ENCODE results near the gene SLC6A9.

Gene SLC6A9

DNA sequence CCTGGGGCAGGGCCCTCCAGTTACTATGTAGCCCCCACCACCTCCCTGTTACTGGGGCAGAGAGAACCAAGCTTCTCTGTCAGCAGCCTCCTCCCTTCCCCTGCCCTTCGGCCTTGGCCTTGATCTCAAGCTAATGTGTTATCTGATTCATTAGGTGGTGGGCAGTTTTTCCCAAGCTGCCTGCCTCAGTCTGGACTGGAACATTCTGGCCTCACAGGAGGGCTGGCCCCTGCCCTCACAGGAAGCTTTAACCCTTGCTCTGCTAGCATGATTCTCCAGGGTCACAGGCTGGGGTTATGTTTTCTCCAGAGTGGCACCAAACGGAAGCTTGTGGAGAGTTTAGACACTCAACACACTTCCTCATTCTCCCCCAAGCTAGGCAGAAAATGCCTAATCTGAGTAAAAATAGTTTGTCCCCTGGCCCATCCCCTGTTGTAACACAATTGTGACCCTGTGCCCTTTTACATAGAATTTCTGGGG lies 37.2 kb upstream of the SLC6A9 start:
- no peaks in the 10 kb centered on the region for H3K9me3 ChIP-seq (ENCODE audit: control insufficient read depth in 5 of 5, low read length in 5 of 5)
- peaks cover 0 to 20% (median 16%) of the 10 kb centered on the region in 5 donors for H3K4me1 ChIP-seq (ENCODE audit: control insufficient read depth in 5 of 5, insufficient read depth in 5 of 5, low read length in 5 of 5)

DNA sequence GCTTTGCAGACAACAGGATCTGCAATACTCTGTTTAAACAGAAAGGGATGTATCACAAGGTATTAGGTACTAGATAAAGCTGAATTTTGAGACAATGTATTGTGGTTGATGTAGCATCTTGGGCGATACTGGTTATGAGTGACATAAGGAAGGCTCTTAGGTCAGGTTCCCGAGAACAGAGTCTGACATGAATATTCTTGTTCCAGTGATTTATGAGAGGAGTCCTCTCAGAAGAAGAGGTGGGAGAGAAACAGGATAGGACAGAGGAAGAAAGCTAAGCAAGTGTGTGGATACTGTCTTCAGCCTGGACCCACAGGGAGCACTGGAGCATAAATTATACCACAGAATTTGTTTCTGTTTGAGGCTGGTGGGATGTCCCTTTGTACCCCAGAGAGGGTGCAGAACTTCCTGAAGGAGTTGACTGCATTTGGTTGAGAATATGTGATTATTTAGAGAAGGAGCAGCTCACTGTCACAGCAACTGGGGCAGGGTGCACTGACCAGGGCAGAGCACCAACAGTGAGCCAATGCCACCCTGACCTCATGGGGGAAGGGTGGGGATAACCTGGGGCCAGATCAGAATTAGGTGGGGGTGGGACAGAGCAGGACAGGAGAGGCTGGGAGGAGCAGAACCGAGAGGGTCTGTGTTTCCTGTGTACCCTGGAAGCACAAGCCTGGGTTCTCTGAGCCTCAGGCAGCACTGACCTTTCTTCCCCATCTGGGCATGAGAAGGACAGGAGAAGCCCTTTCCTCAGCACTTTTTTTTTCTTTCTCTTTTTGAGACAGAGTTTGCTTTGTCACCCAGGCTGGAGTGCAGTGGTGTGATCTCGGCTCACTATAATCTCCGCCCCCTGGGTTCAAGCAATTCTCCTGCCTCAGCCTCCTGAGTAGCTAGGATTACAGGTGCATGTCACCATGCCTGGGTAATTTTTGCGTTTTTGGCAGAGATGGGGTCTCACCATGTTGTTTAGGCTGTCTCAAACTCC lies 36.3 kb upstream of the SLC6A9 start:
- Histone ChIP-seq H3K36me3 (ENCODE audit: control insufficient read depth in 5 of 5, insufficient read depth in 5 of 5, low read length in 5 of 5) (no peaks in the 10 kb centered on the region), H3K9ac (ENCODE audit: low read length in 5 of 5) (no peak overlapping the region), H3K27me3 (ENCODE audit: control insufficient read depth in 5 of 5, insufficient read depth in 4 of 5, low read length in 5 of 5) (no peaks in the 10 kb centered on the region), H3K4me3 (ENCODE audit: low read depth in 1 of 5, low read length in 5 of 5) (no peak overlapping the region), H3K9me3 (ENCODE audit: control insufficient read depth in 5 of 5, low read length in 5 of 5) (no peaks in the 10 kb centered on the region), H3K27ac (ENCODE audit: low read depth, low read length) (no peak overlapping the region), H3K4me1 (ENCODE audit: control insufficient read depth in 5 of 5, insufficient read depth in 5 of 5, low read length in 5 of 5) (peaks cover 0 to 20% (median 16%) of the 10 kb centered on the region in 5 donors)

More for the DNA sequence above, 37.2 kb upstream of the SLC6A9 start:
- no peak overlapping the region for H3K27ac ChIP-seq (ENCODE audit: low read depth, low read length)
- H3K9ac ChIP-seq (ENCODE audit: low read length in 5 of 5) = no peak overlapping the region
- H3K36me3 ChIP-seq (ENCODE audit: control insufficient read depth in 5 of 5, insufficient read depth in 5 of 5, low read length in 5 of 5) = no peaks in the 10 kb centered on the region
- H3K27me3 ChIP-seq (ENCODE audit: control insufficient read depth in 5 of 5, insufficient read depth in 4 of 5, low read length in 5 of 5) = no peaks in the 10 kb centered on the region
- no peak overlapping the region for H3K4me3 ChIP-seq (ENCODE audit: low read depth in 1 of 5, low read length in 5 of 5)

DNA sequence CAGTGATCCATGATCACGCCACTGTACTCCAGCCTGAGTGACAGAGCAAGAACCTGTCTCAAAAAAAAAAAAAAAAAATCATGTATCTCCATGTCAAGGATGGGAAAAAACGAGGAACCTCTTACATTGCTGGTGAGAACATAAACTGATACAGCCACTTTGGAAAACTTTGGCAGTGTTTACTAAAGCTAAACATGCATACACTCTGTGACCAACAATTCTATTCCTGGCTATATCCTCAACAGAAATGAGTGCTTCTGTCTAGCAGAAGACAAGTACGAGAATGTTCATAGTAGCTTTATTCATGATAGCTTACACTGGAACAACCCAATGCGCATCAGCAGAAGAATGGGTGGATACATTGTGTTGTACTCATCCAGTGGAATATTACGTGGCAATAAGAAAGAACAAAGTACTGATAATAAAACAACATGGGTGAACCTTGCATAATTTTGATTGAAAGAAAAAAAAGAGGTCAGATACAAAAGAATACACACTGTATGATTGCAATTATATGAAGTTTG lies 31.5 kb upstream of the SLC6A9 start:
- no peaks in the 10 kb centered on the region for H3K36me3 ChIP-seq (ENCODE audit: control insufficient read depth in 5 of 5, insufficient read depth in 5 of 5, low read length in 5 of 5)
- no peak overlapping the region for H3K27ac ChIP-seq (ENCODE audit: low read depth, low read length)
- H3K9ac ChIP-seq (ENCODE audit: low read length in 5 of 5) = no peak overlapping the region
- peaks cover 0 to 2% (median 0%) of the 10 kb centered on the region in 5 donors for H3K27me3 ChIP-seq (ENCODE audit: control insufficient read depth in 5 of 5, insufficient read depth in 4 of 5, low read length in 5 of 5)
- no peak overlapping the region for H3K4me3 ChIP-seq (ENCODE audit: low read depth in 1 of 5, low read length in 5 of 5)
- H3K9me3 ChIP-seq (ENCODE audit: control insufficient read depth in 5 of 5, low read length in 5 of 5) = no peaks in the 10 kb centered on the region
- H3K4me1 ChIP-seq (ENCODE audit: control insufficient read depth in 5 of 5, insufficient read depth in 5 of 5, low read length in 5 of 5) = peaks cover 0 to 6% (median 6%) of the 10 kb centered on the region in 5 donors

DNA sequence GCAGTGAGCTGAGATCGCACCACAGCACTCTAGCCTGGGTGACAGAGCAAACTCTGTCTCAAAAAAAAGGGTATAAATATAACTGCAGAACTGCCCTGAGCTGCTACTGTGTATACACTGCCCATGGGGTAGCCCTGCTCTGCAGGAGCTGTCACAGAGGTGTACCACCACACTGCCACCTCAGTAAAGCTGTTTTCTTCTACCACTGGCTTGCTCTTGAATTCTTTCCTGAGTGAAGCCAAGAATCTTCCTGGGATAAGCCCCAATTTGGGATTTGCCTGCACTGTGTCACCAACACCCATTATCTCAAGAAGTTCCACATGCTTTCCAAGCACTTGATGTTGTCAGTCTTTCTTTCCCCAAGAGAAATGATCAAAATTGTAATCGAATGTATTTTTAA lies 30.6 kb upstream of the SLC6A9 start:
- Histone ChIP-seq H3K27me3 (ENCODE audit: control insufficient read depth in 5 of 5, insufficient read depth in 4 of 5, low read length in 5 of 5) (peaks cover 0 to 2% (median 0%) of the 10 kb centered on the region in 5 donors), H3K9ac (ENCODE audit: low read length in 5 of 5) (no peak overlapping the region), H3K4me1 (ENCODE audit: control insufficient read depth in 5 of 5, insufficient read depth in 5 of 5, low read length in 5 of 5) (no peaks in the 10 kb centered on the region), H3K36me3 (ENCODE audit: control insufficient read depth in 5 of 5, insufficient read depth in 5 of 5, low read length in 5 of 5) (no peaks in the 10 kb centered on the region), H3K9me3 (ENCODE audit: control insufficient read depth in 5 of 5, low read length in 5 of 5) (no peaks in the 10 kb centered on the region), H3K27ac (ENCODE audit: low read depth, low read length) (no peak overlapping the region), H3K4me3 (ENCODE audit: low read depth in 1 of 5, low read length in 5 of 5) (no peak overlapping the region)

DNA sequence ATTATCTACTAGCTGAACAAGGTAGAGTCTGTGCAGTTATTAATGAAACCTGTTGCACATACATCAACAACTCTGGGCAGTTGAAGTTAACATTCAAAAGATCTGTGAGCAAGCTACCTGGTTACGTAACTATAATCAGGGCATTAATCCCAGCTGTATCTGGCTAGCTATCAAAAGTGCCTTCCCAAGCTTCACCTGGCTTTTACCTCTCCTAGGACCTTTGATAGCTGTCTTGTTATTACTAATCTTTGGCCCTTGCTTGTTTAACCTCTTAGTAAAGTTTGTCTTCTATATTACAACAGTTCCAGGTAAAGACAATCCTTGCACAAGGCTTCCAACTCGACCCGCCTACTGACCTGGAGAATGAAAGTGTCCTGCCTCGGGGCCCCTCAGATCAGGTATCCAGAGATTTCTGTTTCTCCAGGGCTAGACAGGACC lies 29.6 kb upstream of the SLC6A9 start:
- no peak overlapping the region for H3K9ac ChIP-seq (ENCODE audit: low read length in 5 of 5)
- H3K4me1 ChIP-seq (ENCODE audit: control insufficient read depth in 5 of 5, insufficient read depth in 5 of 5, low read length in 5 of 5) = no peaks in the 10 kb centered on the region
- no peak overlapping the region for H3K4me3 ChIP-seq (ENCODE audit: low read depth in 1 of 5, low read length in 5 of 5)
- no peaks in the 10 kb centered on the region for H3K9me3 ChIP-seq (ENCODE audit: control insufficient read depth in 5 of 5, low read length in 5 of 5)
- H3K36me3 ChIP-seq (ENCODE audit: control insufficient read depth in 5 of 5, insufficient read depth in 5 of 5, low read length in 5 of 5) = no peaks in the 10 kb centered on the region
- peaks cover 0 to 2% (median 0%) of the 10 kb centered on the region in 5 donors for H3K27me3 ChIP-seq (ENCODE audit: control insufficient read depth in 5 of 5, insufficient read depth in 4 of 5, low read length in 5 of 5)
- no peak overlapping the region for H3K27ac ChIP-seq (ENCODE audit: low read depth, low read length)

DNA sequence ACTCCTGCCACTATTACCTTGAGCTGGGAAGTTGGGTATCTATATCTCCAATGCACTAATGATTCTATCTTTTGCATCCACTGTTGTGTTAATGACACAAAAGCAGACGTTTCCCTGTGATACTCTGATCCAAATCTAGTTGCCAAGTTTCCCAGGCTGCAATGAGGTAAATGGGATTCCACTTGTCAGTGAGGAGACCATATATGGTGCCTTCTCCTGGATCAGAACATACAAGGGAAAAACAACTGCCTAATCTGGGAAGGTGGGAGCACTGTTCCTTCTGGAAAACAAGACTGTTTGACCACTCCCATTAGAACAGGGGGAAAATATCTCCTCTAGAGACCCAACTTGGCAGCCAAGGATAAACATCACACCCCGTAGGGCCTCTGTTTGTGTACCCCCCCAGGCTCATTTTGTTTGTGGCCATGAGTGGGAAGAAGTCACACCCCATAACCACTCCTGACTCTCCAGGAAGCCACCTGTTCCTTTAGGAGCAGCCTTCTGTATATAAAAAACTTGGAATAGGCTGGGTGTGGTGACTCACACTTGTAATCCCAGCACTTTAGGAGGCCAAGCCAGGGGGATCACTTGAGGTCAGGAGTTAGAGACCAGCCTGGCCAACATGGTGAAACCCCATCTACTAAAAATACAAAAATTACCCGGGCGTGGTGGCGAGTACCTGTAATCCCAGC lies 28.5 kb upstream of the SLC6A9 start:
- no peak overlapping the region for H3K4me3 ChIP-seq (ENCODE audit: low read depth in 1 of 5, low read length in 5 of 5)
- no peak overlapping the region for H3K27ac ChIP-seq (ENCODE audit: low read depth, low read length)
- no peaks in the 10 kb centered on the region for H3K4me1 ChIP-seq (ENCODE audit: control insufficient read depth in 5 of 5, insufficient read depth in 5 of 5, low read length in 5 of 5)
- H3K27me3 ChIP-seq (ENCODE audit: control insufficient read depth in 5 of 5, insufficient read depth in 4 of 5, low read length in 5 of 5) = peaks cover 0 to 2% (median 0%) of the 10 kb centered on the region in 5 donors
- no peaks in the 10 kb centered on the region for H3K36me3 ChIP-seq (ENCODE audit: control insufficient read depth in 5 of 5, insufficient read depth in 5 of 5, low read length in 5 of 5)
- no peak overlapping the region for H3K9ac ChIP-seq (ENCODE audit: low read length in 5 of 5)
- no peaks in the 10 kb centered on the region for H3K9me3 ChIP-seq (ENCODE audit: control insufficient read depth in 5 of 5, low read length in 5 of 5)

DNA sequence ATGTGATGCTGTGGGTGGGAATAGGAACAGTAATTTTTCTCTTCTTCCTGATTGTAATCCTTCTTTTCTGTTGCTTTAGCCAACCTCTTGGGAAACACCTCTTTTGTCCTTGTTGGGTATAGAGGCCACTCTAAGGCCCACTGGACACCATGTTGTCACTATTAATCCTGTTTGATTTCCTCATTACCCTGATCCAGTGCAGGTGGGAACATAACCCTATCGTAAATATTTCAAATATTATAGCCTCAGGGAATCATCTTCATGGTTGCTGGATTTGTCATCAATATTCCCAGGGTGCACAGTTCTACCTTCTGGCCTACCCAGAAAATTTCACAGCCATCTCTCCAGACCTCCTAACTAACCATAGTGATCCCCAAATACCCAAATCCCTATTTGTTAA lies 27.9 kb upstream of the SLC6A9 start:
- Histone ChIP-seq H3K27ac (ENCODE audit: low read depth, low read length) (no peak overlapping the region), H3K27me3 (ENCODE audit: control insufficient read depth in 5 of 5, insufficient read depth in 4 of 5, low read length in 5 of 5) (peaks cover 0 to 2% (median 0%) of the 10 kb centered on the region in 5 donors), H3K9ac (ENCODE audit: low read length in 5 of 5) (no peak overlapping the region), H3K4me3 (ENCODE audit: low read depth in 1 of 5, low read length in 5 of 5) (no peak overlapping the region), H3K36me3 (ENCODE audit: control insufficient read depth in 5 of 5, insufficient read depth in 5 of 5, low read length in 5 of 5) (no peaks in the 10 kb centered on the region), H3K9me3 (ENCODE audit: control insufficient read depth in 5 of 5, low read length in 5 of 5) (no peaks in the 10 kb centered on the region), H3K4me1 (ENCODE audit: control insufficient read depth in 5 of 5, insufficient read depth in 5 of 5, low read length in 5 of 5) (no peaks in the 10 kb centered on the region)

DNA sequence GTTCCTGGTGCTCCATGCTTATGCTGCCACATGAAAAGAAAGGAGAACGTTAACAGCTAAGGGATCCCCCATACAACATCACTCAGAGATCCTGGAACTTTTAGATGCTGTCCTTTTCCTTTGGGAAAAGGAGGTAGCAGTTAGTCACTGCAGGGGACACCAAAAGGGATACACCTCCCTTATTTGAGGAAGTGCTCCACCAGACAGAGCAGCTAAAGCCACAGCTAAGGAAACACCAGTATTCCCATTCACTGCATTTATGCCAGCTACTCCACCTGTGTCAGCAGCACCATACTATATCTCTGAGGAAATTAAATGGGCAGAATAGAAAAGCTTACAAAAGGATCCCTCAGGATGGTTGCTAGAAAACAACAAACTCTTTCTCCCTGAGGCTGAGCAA lies 26.0 kb upstream of the SLC6A9 start:
- no peak overlapping the region for H3K4me3 ChIP-seq (ENCODE audit: low read depth in 1 of 5, low read length in 5 of 5)
- H3K36me3 ChIP-seq (ENCODE audit: control insufficient read depth in 5 of 5, insufficient read depth in 5 of 5, low read length in 5 of 5) = no peaks in the 10 kb centered on the region
- H3K4me1 ChIP-seq (ENCODE audit: control insufficient read depth in 5 of 5, insufficient read depth in 5 of 5, low read length in 5 of 5) = no peaks in the 10 kb centered on the region
- no peak overlapping the region for H3K27ac ChIP-seq (ENCODE audit: low read depth, low read length)
- H3K9me3 ChIP-seq (ENCODE audit: control insufficient read depth in 5 of 5, low read length in 5 of 5) = no peaks in the 10 kb centered on the region
- no peak overlapping the region for H3K9ac ChIP-seq (ENCODE audit: low read length in 5 of 5)
- H3K27me3 ChIP-seq (ENCODE audit: control insufficient read depth in 5 of 5, insufficient read depth in 4 of 5, low read length in 5 of 5) = peaks cover 0 to 2% (median 0%) of the 10 kb centered on the region in 5 donors

DNA sequence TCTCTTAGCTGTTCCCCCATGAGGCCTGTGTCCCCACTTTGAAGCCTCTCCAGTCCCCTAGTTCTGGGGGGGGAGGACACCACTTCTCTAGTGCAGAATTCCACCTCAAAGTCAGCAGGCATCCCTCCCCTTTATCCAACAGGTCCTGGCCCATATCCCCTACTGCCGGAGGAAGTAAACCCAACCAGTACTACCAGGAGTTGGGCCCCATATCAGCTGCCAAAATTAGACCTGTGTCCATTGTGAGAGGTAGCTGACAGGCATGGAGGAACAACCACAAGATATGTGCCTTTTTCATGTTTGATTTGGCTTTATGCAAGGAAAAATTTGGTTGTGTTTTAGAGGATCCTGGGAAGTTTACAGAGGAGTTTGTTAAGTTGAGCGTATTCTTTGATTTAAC lies 22.1 kb upstream of the SLC6A9 start:
- H3K9me3 ChIP-seq (ENCODE audit: control insufficient read depth in 5 of 5, low read length in 5 of 5) = no peaks in the 10 kb centered on the region

DNA sequence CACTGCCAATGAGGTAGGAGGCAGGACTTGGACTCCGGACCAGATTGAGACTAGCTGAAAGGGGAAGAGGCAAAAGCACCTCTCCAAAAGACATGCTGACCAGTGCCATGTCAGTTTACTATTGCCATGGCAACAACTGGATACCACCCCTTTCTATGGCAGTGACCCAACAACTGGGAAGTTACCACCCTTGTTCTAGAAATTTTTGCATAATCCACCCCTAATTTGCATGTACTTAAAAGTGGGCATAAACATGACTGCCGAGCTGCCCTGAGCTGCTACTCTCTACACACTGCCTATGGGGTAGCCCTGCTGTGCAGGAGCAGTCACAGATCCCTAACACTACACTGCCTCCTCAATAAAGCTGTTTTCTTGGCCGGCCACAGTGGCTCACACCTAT lies 19.0 kb upstream of the SLC6A9 start:
- Histone ChIP-seq H3K27ac (ENCODE audit: low read depth, low read length) (no peak overlapping the region), H3K27me3 (ENCODE audit: control insufficient read depth in 5 of 5, insufficient read depth in 4 of 5, low read length in 5 of 5) (peaks cover 0 to 2% (median 0%) of the 10 kb centered on the region in 5 donors), H3K9ac (ENCODE audit: low read length in 5 of 5) (no peak overlapping the region), H3K4me3 (ENCODE audit: low read depth in 1 of 5, low read length in 5 of 5) (no peak overlapping the region), H3K9me3 (ENCODE audit: control insufficient read depth in 5 of 5, low read length in 5 of 5) (no peaks in the 10 kb centered on the region), H3K4me1 (ENCODE audit: control insufficient read depth in 5 of 5, insufficient read depth in 5 of 5, low read length in 5 of 5) (peaks cover 0 to 5% (median 3%) of the 10 kb centered on the region in 5 donors), H3K36me3 (ENCODE audit: control insufficient read depth in 5 of 5, insufficient read depth in 5 of 5, low read length in 5 of 5) (no peaks in the 10 kb centered on the region)

More for the DNA sequence above, 22.1 kb upstream of the SLC6A9 start:
- H3K4me3 ChIP-seq (ENCODE audit: low read depth in 1 of 5, low read length in 5 of 5) = no peak overlapping the region
- H3K27ac ChIP-seq (ENCODE audit: low read depth, low read length) = no peak overlapping the region
- no peaks in the 10 kb centered on the region for H3K27me3 ChIP-seq (ENCODE audit: control insufficient read depth in 5 of 5, insufficient read depth in 4 of 5, low read length in 5 of 5)
- H3K4me1 ChIP-seq (ENCODE audit: control insufficient read depth in 5 of 5, insufficient read depth in 5 of 5, low read length in 5 of 5) = no peaks in the 10 kb centered on the region
- H3K36me3 ChIP-seq (ENCODE audit: control insufficient read depth in 5 of 5, insufficient read depth in 5 of 5, low read length in 5 of 5) = no peaks in the 10 kb centered on the region
- no peak overlapping the region for H3K9ac ChIP-seq (ENCODE audit: low read length in 5 of 5)

Measured in subcutaneous abdominal adipose tissue (tissue), 5 donors.